ENCODE results near the gene BTBD1. TPM values are rescaled to one million over a fixed set of nuclear protein-coding genes. Genes with fewer than 3 reads are reported as not detected.

Gene BTBD1
- total RNA-seq, 4 donors from 2014 or later, result 37.3 to 60.8 (median 55.9) TPM

DNA sequence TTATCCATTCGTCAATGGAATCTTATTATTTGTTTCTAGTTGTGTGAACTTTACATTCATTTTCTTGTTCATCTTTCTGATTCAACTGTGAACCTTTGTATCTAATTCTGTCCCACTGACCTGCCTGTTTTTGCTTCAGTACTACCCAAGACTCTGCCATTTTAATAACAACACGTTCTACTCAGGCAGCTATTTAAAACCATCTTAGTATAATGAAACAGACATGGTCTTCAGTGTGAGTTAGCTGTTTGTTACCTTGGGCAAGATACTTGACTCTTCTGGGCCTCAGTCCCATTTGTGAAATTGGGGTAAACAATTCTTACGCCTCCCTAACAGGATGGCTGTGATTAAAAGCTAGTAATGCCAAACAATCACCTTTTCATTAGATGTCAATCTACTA, 1.6 kb downstream of the BTBD1 start:
- Histone ChIP-seq H3K4me1 (peaks cover 8 to 67% (median 33%) of the 10 kb centered on the region in 3 donors), H3K9me3 (no peaks in the 10 kb centered on the region), H3K36me3 (peaks cover 0 to 5% (median 0%) of the 10 kb centered on the region in 3 donors), H3K27ac (peak overlapping the region in 2 of 4 donors; percentile 86 to 95), H3K4me3 (peak overlapping the region; percentile 74 to 96 (median 88)), H3K27me3 (no peaks in the 10 kb centered on the region)
- DNase-seq, result no peak
- 19 to 20% methylated on average over 3 of the region's 3 CpGs for WGBS, 2 donors
- intact Hi-C loops (cut with DNase I), result no loop called here
- no peak for TF ChIP-seq POLR2A (IDR thresholded peaks at IDR 0.05)
- TF ChIP-seq, protein P1, sequence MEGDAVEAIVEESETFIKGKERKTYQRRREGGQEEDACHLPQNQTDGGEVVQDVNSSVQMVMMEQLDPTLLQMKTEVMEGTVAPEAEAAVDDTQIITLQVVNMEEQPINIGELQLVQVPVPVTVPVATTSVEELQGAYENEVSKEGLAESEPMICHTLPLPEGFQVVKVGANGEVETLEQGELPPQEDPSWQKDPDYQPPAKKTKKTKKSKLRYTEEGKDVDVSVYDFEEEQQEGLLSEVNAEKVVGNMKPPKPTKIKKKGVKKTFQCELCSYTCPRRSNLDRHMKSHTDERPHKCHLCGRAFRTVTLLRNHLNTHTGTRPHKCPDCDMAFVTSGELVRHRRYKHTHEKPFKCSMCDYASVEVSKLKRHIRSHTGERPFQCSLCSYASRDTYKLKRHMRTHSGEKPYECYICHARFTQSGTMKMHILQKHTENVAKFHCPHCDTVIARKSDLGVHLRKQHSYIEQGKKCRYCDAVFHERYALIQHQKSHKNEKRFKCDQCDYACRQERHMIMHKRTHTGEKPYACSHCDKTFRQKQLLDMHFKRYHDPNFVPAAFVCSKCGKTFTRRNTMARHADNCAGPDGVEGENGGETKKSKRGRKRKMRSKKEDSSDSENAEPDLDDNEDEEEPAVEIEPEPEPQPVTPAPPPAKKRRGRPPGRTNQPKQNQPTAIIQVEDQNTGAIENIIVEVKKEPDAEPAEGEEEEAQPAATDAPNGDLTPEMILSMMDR (IDR thresholded peaks at IDR 0.05), result no peak

GRCh38 chr15:83064859-83065258, 2.2 kb downstream of the BTBD1 start:
- peak overlapping the region in 2 of 4 donors; percentile 86 to 95 for H3K27ac ChIP-seq

DNA sequence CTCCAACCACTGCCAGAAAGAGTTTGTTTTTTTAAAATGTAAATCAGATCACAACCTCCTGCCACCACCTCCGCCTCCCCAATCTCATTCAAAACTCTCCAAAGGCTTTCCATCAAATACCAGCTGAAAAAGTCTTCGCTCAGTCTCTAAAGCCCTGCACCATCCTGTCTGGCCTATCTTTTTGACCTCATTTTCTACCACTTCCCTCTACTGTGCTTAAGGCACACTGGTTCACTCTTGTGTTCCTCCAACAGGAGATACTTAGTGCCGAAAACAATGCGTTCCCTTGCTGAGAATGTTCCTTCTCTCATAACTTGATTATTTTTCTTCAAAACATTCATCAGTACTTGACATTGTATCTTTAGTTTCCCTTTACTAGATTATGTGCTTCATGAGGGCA, 3.5 kb downstream of the BTBD1 start:
- H3K9me3 ChIP-seq, result no peaks in the 10 kb centered on the region
- H3K27me3 ChIP-seq, result no peaks in the 10 kb centered on the region
- DNase-seq, result no peak
- no peak for TF ChIP-seq POLR2A (IDR thresholded peaks at IDR 0.05)
- TF ChIP-seq, protein P1 (IDR thresholded peaks at IDR 0.05), result no peak
- H3K36me3 ChIP-seq, result peaks cover 0 to 5% (median 0%) of the 10 kb centered on the region in 3 donors
- H3K4me3 ChIP-seq, result peak overlapping the region in 1 of 4 donors; percentile 22
- intact Hi-C loops (cut with DNase I), result no loop called here
- H3K4me1 ChIP-seq, result peaks cover 8 to 75% (median 33%) of the 10 kb centered on the region in 3 donors
- 85 to 89% methylated on average over 4 of the region's 4 CpGs for WGBS, 2 donors
- no peak overlapping the region for H3K27ac ChIP-seq

More at GRCh38 chr15:83064859-83065258, 2.2 kb downstream of the BTBD1 start:
- Histone ChIP-seq H3K9me3 (no peaks in the 10 kb centered on the region), H3K4me1 (peaks cover 8 to 68% (median 33%) of the 10 kb centered on the region in 3 donors), H3K4me3 (peak overlapping the region in 3 of 4 donors; percentile 74 to 90 (median 85)), H3K27me3 (no peaks in the 10 kb centered on the region), H3K36me3 (peaks cover 0 to 5% (median 0%) of the 10 kb centered on the region in 3 donors)
- WGBS, 2 donors, result 11 to 21% methylated on average over 4 of the region's 4 CpGs
- no peak for DNase-seq
- intact Hi-C loops (cut with DNase I), result no loop called here
- TF ChIP-seq POLR2A (IDR thresholded peaks at IDR 0.05), result no peak
- TF ChIP-seq, protein P1 (IDR thresholded peaks at IDR 0.05), result no peak

DNA sequence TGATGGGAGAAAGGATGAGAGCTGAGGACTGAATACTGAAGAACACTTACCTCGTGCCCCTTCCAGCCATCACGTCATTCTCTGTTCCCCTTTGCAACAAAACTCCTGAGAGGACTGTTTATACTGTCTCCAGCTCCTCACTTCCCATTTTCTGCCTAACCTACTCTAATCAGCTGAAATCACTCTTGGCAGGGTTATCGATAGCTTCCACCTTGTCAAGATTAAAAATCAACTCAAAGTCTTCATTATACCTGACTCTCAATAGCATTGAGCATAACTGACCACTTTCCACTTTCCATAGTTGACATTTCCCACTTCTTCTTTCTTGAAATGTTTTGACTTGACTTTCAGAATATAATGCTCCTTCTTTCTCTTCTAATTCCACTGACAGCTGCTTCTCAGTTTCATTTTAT, 4.3 kb downstream of the BTBD1 start:
- no peaks in the 10 kb centered on the region for H3K9me3 ChIP-seq
- H3K27ac ChIP-seq, result peak overlapping the region in 1 of 4 donors; percentile 0
- intact Hi-C loops (cut with DNase I), result no loop called here
- 63 to 68% methylated on average over 3 of the region's 3 CpGs for WGBS, 2 donors
- no peaks in the 10 kb centered on the region for H3K27me3 ChIP-seq
- TF ChIP-seq POLR2A (IDR thresholded peaks at IDR 0.05), result no peak
- H3K36me3 ChIP-seq, result peaks cover 0 to 5% (median 0%) of the 10 kb centered on the region in 3 donors
- peaks cover 8 to 81% (median 33%) of the 10 kb centered on the region in 3 donors for H3K4me1 ChIP-seq
- DNase-seq, result no peak
- H3K4me3 ChIP-seq, result no peak overlapping the region

GRCh38 chr15:83061680-83062079, 5.4 kb downstream of the BTBD1 start:
- intact Hi-C loops (cut with DNase I), result no loop called here
- no peak overlapping the region for H3K27ac ChIP-seq
- no peak overlapping the region for H3K4me3 ChIP-seq
- TF ChIP-seq, protein P1 (IDR thresholded peaks at IDR 0.05), result no peak
- no peak for TF ChIP-seq POLR2A (IDR thresholded peaks at IDR 0.05)
- no peaks in the 10 kb centered on the region for H3K9me3 ChIP-seq
- WGBS, 2 donors, result 28 to 29% methylated on average over 2 of the region's 2 CpGs
- H3K4me1 ChIP-seq, result peaks cover 8 to 84% (median 33%) of the 10 kb centered on the region in 3 donors
- peaks cover 0 to 10% (median 0%) of the 10 kb centered on the region in 3 donors for H3K36me3 ChIP-seq
- no peak for DNase-seq
- H3K27me3 ChIP-seq, result no peaks in the 10 kb centered on the region
